Measurements from ENCODE around the gene CAV2.

Gene CAV2

GRCh38 chr7:116547347-116547746 lies 47.8 kb downstream of the CAV2 start:
- no peak for DNase-seq (ENCODE audit: low spot score)

- DNase-seq (ENCODE audit: low spot score), result no peak
Observed at GRCh38 chr7:116548506-116548905, 49.0 kb downstream of the CAV2 start.

GRCh38 chr7:116549370-116549769 lies 49.8 kb downstream of the CAV2 start:
- no peak for DNase-seq (ENCODE audit: low spot score)

DNA sequence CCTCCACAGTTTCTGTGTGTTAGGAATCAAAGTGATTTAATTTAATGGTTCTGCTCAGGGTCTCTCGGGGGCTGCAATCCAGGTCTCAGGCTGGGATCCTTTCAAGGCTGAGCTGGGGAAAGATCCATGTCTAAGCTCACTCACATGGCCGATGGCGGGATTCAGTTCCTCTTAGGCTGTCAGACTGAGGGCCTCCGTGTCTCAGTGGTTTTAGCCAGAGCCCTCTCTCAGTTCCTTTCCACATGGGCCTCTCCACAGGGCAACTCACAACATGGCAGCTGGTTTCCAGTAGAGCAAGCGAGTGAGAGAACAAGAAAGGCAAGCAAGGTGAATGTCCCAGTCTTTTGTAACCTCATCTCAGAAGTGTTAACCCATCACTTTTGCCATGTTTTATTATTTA lies 52.2 kb downstream of the CAV2 start:
- DNase-seq (ENCODE audit: low spot score), result no peak

GRCh38 chr7:116552602-116553001 lies 53.1 kb downstream of the CAV2 start:
- DNase-seq (ENCODE audit: low spot score), result no peak

GRCh38 chr7:116553168-116553964 lies 53.8 kb downstream of the CAV2 start:
- DNase-seq (ENCODE audit: low spot score), result no peak

DNA sequence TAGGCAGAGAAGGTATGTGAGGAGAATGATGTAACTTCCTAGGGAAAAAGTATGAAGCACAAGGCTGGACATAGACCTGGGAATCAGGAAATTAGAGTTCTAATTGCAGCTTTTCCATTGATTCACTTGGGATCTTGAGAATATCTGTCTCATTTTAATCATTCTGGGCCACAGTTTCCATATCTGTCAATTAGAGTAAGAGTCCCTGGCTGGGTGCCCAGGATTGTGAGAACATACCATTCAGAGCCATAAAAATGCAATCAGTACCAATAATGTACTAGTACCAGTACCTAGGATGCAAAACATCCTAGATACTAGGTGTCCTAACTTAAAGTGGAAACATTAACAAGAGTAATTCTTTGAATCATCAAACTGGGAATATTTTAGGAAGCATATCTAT lies 54.9 kb downstream of the CAV2 start:
- DNase-seq (ENCODE audit: low spot score), result no peak

GRCh38 chr7:116554911-116555310 lies 55.4 kb downstream of the CAV2 start:
- DNase-seq (ENCODE audit: low spot score), result no peak

GRCh38 chr7:116557066-116557585 lies 57.6 kb downstream of the CAV2 start:
- DNase-seq (ENCODE audit: low spot score), result no peak

DNA sequence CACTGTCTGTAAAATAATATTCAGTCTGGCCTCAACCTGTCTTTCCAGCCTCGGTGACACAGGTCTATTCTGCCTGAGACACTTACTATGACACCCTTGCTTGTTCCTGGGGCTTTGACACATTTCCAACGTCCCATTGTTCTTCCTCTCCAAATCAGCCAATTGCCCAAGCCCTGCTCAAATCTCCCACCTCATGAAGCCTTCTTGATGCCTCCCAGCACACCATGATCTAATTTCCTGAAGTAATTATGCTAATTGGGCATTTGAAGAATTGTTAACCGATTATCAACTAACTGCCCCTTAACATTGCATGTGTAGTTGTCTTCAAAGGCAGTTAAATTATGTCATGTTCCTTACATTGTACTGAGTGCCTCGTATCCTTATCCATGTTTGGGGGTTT lies 58.4 kb downstream of the CAV2 start:
- DNase-seq (ENCODE audit: low spot score), result no peak

All from ecto neural progenitor cell (in vitro differentiated cells).